Vagina (tissue), 2 donors: ENCODE data around the gene ENTHD1. TPM values are rescaled to one million over a fixed set of nuclear protein-coding genes. Genes with fewer than 3 reads are reported as not detected.

Experiments
- DNase-seq, 2 donors: peaks; one replicate each; pipeline ENCODE4 v3.0.0-alpha.2; 2017; ENCODE audit errors: extremely low spot score in 2 of 2
- H3K27ac ChIP-seq: fragments of 200-600 bp; sonication (generic); one replicate; pipeline ENCODE4 v1.5.1; 2019
- H3K27me3 ChIP-seq: fragments of 200-600 bp; sonication (generic); one replicate; pipeline ENCODE4 v1.5.1; 2019
- H3K36me3 ChIP-seq, 2 donors: fragments of 200-600 bp; sonication (generic); one replicate each; pipeline ENCODE4 v1.5.1; 2017 to 2019
- H3K4me1 ChIP-seq: fragments of 200-600 bp; sonication (generic); one replicate; pipeline ENCODE4 v1.5.1; 2019
- H3K4me3 ChIP-seq, 2 donors: fragments of 200-600 bp; sonication (generic); 1 replicate in 1 of 2; 2 replicates in 1 of 2; pipeline ENCODE4 v1.5.1; 2016 to 2019
- H3K9me3 ChIP-seq: fragments of 200-600 bp; sonication (generic); one replicate; pipeline ENCODE4 v1.5.1; 2019
- CTCF ChIP-seq, 3 experiments: fragments of 450-650 bp in 2 of 3; fragments of 200-600 bp in 1 of 3; sonication (generic) in 1 of 3; IDR thresholded peaks; one replicate each; pipeline ENCODE4 v1.5.1; 2017 to 2019; ENCODE audit warnings: antibody characterized with exemption in 3 of 3, mild to moderate bottlenecking in 2 of 3, moderate library complexity in 2 of 3
- POLR2A ChIP-seq, 2 donors: fragments of 450-650 bp; IDR thresholded peaks; one replicate each; pipeline ENCODE4 v1.6.1; 2017; ENCODE audit warnings: antibody characterized with exemption in 2 of 2, mild to moderate bottlenecking in 2 of 2, moderate library complexity in 2 of 2
- POLR2AphosphoS5 ChIP-seq, 2 donors: sonication (generic); formaldehyde crosslinking; IDR thresholded peaks; one replicate each; pipeline ENCODE4 v1.9.0; 2017; ENCODE audit warnings: antibody characterized with exemption in 2 of 2, mild to moderate bottlenecking in 2 of 2, low read depth in 1 of 2; ENCODE audit not compliant: insufficient read depth in 1 of 2
- intact Hi-C: fragments of 100-400 bp; cut with DNase I; formaldehyde crosslinking; loops from one replicate; pipeline ENCODE4 v1.15.1; 2023
- total RNA-seq: library from RNA; depleted of rRNA; stranded (reverse); fragments of >200 nt; gene quantifications from one replicate; pipeline ENCODE4 v1.2.3, GENCODE V29; 2016

Gene ENTHD1
- total RNA-seq, 1 donor from 2014 or later = not detected

GRCh38 chr22:39814899-39815298 lies 78.7 kb downstream of the ENTHD1 start:
- no peaks in the 10 kb centered on the region for H3K4me1 ChIP-seq
- H3K4me3 ChIP-seq = no peak overlapping the region
- no peaks in the 10 kb centered on the region for H3K9me3 ChIP-seq
- H3K36me3 ChIP-seq = no peaks in the 10 kb centered on the region
- TF ChIP-seq POLR2A (IDR thresholded peaks at IDR 0.05) = no peak
- TF ChIP-seq POLR2AphosphoS5 (IDR thresholded peaks at IDR 0.05; ENCODE audit: insufficient read depth in 1 of 2, low read depth in 1 of 2) = no peak
- no peak for TF ChIP-seq CTCF (IDR thresholded peaks at IDR 0.05)
- no peak overlapping the region for H3K27ac ChIP-seq
- DNase-seq = no peak
- H3K27me3 ChIP-seq = no peaks in the 10 kb centered on the region
- intact Hi-C loops = no loop called here

GRCh38 chr22:39809772-39810557 lies 83.6 kb downstream of the ENTHD1 start:
- intact Hi-C loops = no loop called here
- no peaks in the 10 kb centered on the region for H3K36me3 ChIP-seq
- TF ChIP-seq CTCF (IDR thresholded peaks at IDR 0.05) = no peak
- no peak for TF ChIP-seq POLR2AphosphoS5 (IDR thresholded peaks at IDR 0.05; ENCODE audit: insufficient read depth in 1 of 2, low read depth in 1 of 2)
- no peak for TF ChIP-seq POLR2A (IDR thresholded peaks at IDR 0.05)
- H3K4me3 ChIP-seq = no peak overlapping the region
- no peaks in the 10 kb centered on the region for H3K27me3 ChIP-seq
- no peak for DNase-seq
- H3K4me1 ChIP-seq = no peaks in the 10 kb centered on the region
- no peaks in the 10 kb centered on the region for H3K9me3 ChIP-seq
- H3K27ac ChIP-seq = no peak overlapping the region

- Histone ChIP-seq H3K27me3 (no peaks in the 10 kb centered on the region), H3K9me3 (no peaks in the 10 kb centered on the region), H3K36me3 (no peaks in the 10 kb centered on the region), H3K4me3 (no peak overlapping the region), H3K27ac (no peak overlapping the region), H3K4me1 (no peaks in the 10 kb centered on the region)
- no peak for DNase-seq
- TF ChIP-seq POLR2A (IDR thresholded peaks at IDR 0.05) = no peak
- no peak for TF ChIP-seq POLR2AphosphoS5 (IDR thresholded peaks at IDR 0.05; ENCODE audit: insufficient read depth in 1 of 2, low read depth in 1 of 2)
- no peak for TF ChIP-seq CTCF (IDR thresholded peaks at IDR 0.05)
- intact Hi-C loops = no loop called here
These were observed 85.5 kb downstream of the ENTHD1 start for GRCh38 chr22:39808081-39808480.

GRCh38 chr22:39806109-39806508 lies 87.5 kb downstream of the ENTHD1 start:
- Histone ChIP-seq H3K36me3 (no peaks in the 10 kb centered on the region), H3K27me3 (no peaks in the 10 kb centered on the region), H3K27ac (no peak overlapping the region), H3K9me3 (no peaks in the 10 kb centered on the region), H3K4me3 (no peak overlapping the region), H3K4me1 (no peaks in the 10 kb centered on the region)
- no peak for DNase-seq
- intact Hi-C loops = no loop called here
- TF ChIP-seq POLR2A (IDR thresholded peaks at IDR 0.05) = no peak
- TF ChIP-seq CTCF (IDR thresholded peaks at IDR 0.05) = no peak
- TF ChIP-seq POLR2AphosphoS5 (IDR thresholded peaks at IDR 0.05; ENCODE audit: insufficient read depth in 1 of 2, low read depth in 1 of 2) = no peak

- Histone ChIP-seq H3K27me3 (no peaks in the 10 kb centered on the region), H3K27ac (no peak overlapping the region), H3K9me3 (no peaks in the 10 kb centered on the region), H3K4me1 (no peaks in the 10 kb centered on the region), H3K36me3 (no peaks in the 10 kb centered on the region), H3K4me3 (no peak overlapping the region)
- intact Hi-C loops = no loop called here
- no peak for TF ChIP-seq CTCF (IDR thresholded peaks at IDR 0.05)
- no peak for TF ChIP-seq POLR2AphosphoS5 (IDR thresholded peaks at IDR 0.05; ENCODE audit: insufficient read depth in 1 of 2, low read depth in 1 of 2)
- TF ChIP-seq POLR2A (IDR thresholded peaks at IDR 0.05) = no peak
- DNase-seq = no peak
These were observed 88.4 kb downstream of the ENTHD1 start for GRCh38 chr22:39805117-39805516.
